Tibial nerve (tissue), 4 donors: Measurements from ENCODE around the gene SFTPD. TPM values are rescaled to one million over a fixed set of nuclear protein-coding genes. Genes with fewer than 3 reads are reported as not detected.

Experiments used
- DNase-seq, 2 donors: peaks; one replicate each; pipeline ENCODE4 v3.0.0-alpha.2; 2019; ENCODE audit warnings: low spot score in 2 of 2
- H3K27ac ChIP-seq, 4 donors: fragments of 200-600 bp; sonication (generic) in 3 of 4; one replicate each; pipeline ENCODE4 v1.5.1; 2017 to 2019; ENCODE audit warnings: mild to moderate bottlenecking in 1 of 4
- H3K27me3 ChIP-seq, 2 donors: fragments of 200-600 bp; sonication (generic) in 1 of 2; one replicate each; pipeline versions ENCODE4 v1.5.1 to v1.6.0; 2017 to 2019
- H3K36me3 ChIP-seq, 3 donors: fragments of 200-600 bp; sonication (generic); one replicate each; pipeline ENCODE4 v1.5.1; 2018 to 2019
- H3K4me1 ChIP-seq, 4 donors: fragments of 200-600 bp; sonication (generic) in 3 of 4; one replicate each; pipeline ENCODE4 v1.5.1; 2017 to 2019
- H3K4me3 ChIP-seq, 4 donors: fragments of 200-600 bp; sonication (generic) in 3 of 4; one replicate each; pipeline ENCODE4 v1.5.1; 2017 to 2019; ENCODE audit warnings: mild to moderate bottlenecking in 1 of 4, moderate library complexity in 1 of 4
- H3K9me3 ChIP-seq, 4 donors: fragments of 200-600 bp; sonication (generic) in 3 of 4; one replicate each; pipeline ENCODE4 v1.5.1; 2017 to 2019
- CTCF ChIP-seq, 5 experiments: fragments of 200-600 bp in 3 of 5; fragments of 450-650 bp in 2 of 5; sonication (generic) in 3 of 5; IDR thresholded peaks; one replicate each; pipeline ENCODE4 v1.5.1; 2016 to 2019; ENCODE audit warnings: antibody characterized with exemption in 5 of 5, mild to moderate bottlenecking in 3 of 5, moderate library complexity in 2 of 5
- EP300 ChIP-seq, 2 donors: sonication (generic); formaldehyde crosslinking; IDR thresholded peaks; one replicate each; pipeline ENCODE4 v1.6.1; 2017; ENCODE audit warnings: antibody characterized with exemption in 2 of 2, mild to moderate bottlenecking in 1 of 2
- POLR2A ChIP-seq, 2 donors: fragments of 450-650 bp; IDR thresholded peaks; one replicate each; pipeline ENCODE4 v1.6.1; 2017; ENCODE audit warnings: antibody characterized with exemption in 2 of 2, mild to moderate bottlenecking in 2 of 2, moderate library complexity in 2 of 2
- WGBS, 2 donors: methylation state at CpG; one replicate each; pipeline ENCODE4 v1.1.5; 2018; 5-methylcytosine and 5-hydroxymethylcytosine counted together
- total RNA-seq, 4 donors: library from RNA; depleted of rRNA; stranded (reverse); fragments of >200 nt; gene quantifications; one replicate each; pipeline ENCODE4 v1.1.0, GENCODE V29; 2016

SFTPD gene
- total RNA-seq, 4 donors from 2014 or later: 1.5 to 2.5 TPM; not detected in 2

GRCh38 chr10:79941146-79941545 lies 7.8 kb downstream of the SFTPD start:
- Histone ChIP-seq H3K27me3 (no peaks in the 10 kb centered on the region), H3K9me3 (no peaks in the 10 kb centered on the region), H3K27ac (no peak overlapping the region), H3K4me3 (no peak overlapping the region), H3K4me1 (no peaks in the 10 kb centered on the region), H3K36me3 (peaks cover 0 to 4% (median 0%) of the 10 kb centered on the region in 3 donors)
- 79 to 92% methylated on average over 3 to 4 of the region's 4 CpGs for WGBS, 2 donors
- no peak for DNase-seq
- TF ChIP-seq POLR2A (IDR thresholded peaks at IDR 0.05) (no peak), EP300 (IDR thresholded peaks at IDR 0.05) (no peak), CTCF (IDR thresholded peaks at IDR 0.05) (no peak)

- Histone ChIP-seq H3K27ac (no peak overlapping the region), H3K4me3 (no peak overlapping the region), H3K36me3 (peaks cover 0 to 4% (median 0%) of the 10 kb centered on the region in 3 donors), H3K4me1 (no peaks in the 10 kb centered on the region), H3K27me3 (no peaks in the 10 kb centered on the region), H3K9me3 (no peaks in the 10 kb centered on the region)
- TF ChIP-seq CTCF (IDR thresholded peaks at IDR 0.05) (no peak), EP300 (IDR thresholded peaks at IDR 0.05) (no peak), POLR2A (IDR thresholded peaks at IDR 0.05) (no peak)
- DNase-seq: no peak
Observed at GRCh38 chr10:79940431-79940830, 8.5 kb downstream of the SFTPD start.

GRCh38 chr10:79939969-79940368 lies 8.9 kb downstream of the SFTPD start:
- H3K27me3 ChIP-seq: no peaks in the 10 kb centered on the region
- H3K36me3 ChIP-seq: peaks cover 0 to 4% (median 0%) of the 10 kb centered on the region in 3 donors
- no peaks in the 10 kb centered on the region for H3K4me1 ChIP-seq
- DNase-seq: no peak
- H3K4me3 ChIP-seq: no peak overlapping the region
- no peaks in the 10 kb centered on the region for H3K9me3 ChIP-seq
- 83 to 94% methylated on average over 2 of the region's 2 CpGs for WGBS, 2 donors
- TF ChIP-seq EP300 (IDR thresholded peaks at IDR 0.05) (no peak), CTCF (IDR thresholded peaks at IDR 0.05) (no peak), POLR2A (IDR thresholded peaks at IDR 0.05) (no peak)
- H3K27ac ChIP-seq: no peak overlapping the region

GRCh38 chr10:79938728-79939406 lies 10.0 kb downstream of the SFTPD start:
- peak in 1 of 2 donors; percentile 21 for DNase-seq
- Histone ChIP-seq H3K36me3 (peaks cover 0 to 4% (median 0%) of the 10 kb centered on the region in 3 donors), H3K4me1 (no peaks in the 10 kb centered on the region), H3K9me3 (no peaks in the 10 kb centered on the region), H3K27me3 (no peaks in the 10 kb centered on the region), H3K4me3 (no peak overlapping the region), H3K27ac (no peak overlapping the region)
- 64 to 67% methylated on average over 6 of the region's 6 CpGs for WGBS, 2 donors
- TF ChIP-seq EP300 (IDR thresholded peaks at IDR 0.05) (peak in 1 of 2 donors; percentile 55), CTCF (IDR thresholded peaks at IDR 0.05) (no peak), POLR2A (IDR thresholded peaks at IDR 0.05) (no peak)

- H3K9me3 ChIP-seq: no peaks in the 10 kb centered on the region
- no peak overlapping the region for H3K27ac ChIP-seq
- TF ChIP-seq EP300 (IDR thresholded peaks at IDR 0.05) (no peak), CTCF (IDR thresholded peaks at IDR 0.05) (no peak), POLR2A (IDR thresholded peaks at IDR 0.05) (no peak)
- H3K36me3 ChIP-seq: peaks cover 0 to 4% (median 0%) of the 10 kb centered on the region in 3 donors
- no peak overlapping the region for H3K4me3 ChIP-seq
- DNase-seq: no peak
- H3K27me3 ChIP-seq: no peaks in the 10 kb centered on the region
- H3K4me1 ChIP-seq: no peaks in the 10 kb centered on the region
- 86 to 88% methylated on average over 10 of the region's 10 CpGs for WGBS, 2 donors
Observed at GRCh38 chr10:79937701-79938151, 11.2 kb downstream of the SFTPD start.
